OCI-LY7 (cell line): ENCODE data around the gene ART4. TPM values are rescaled to one million over a fixed set of nuclear protein-coding genes. Genes with fewer than 3 reads are reported as not detected.
A peak's percentile ranks its signal among the peaks of the same experiment; 100 is the strongest.

Source experiments
- Bru-seq: library from RNA; stranded (reverse); fragments of 400-500 nt; gene quantifications from one replicate; lab custom pipeline; 2021; lab: Mats Ljungman, UMichigan
- BruChase-seq, 2 experiments: library from RNA; stranded (reverse); fragments of 400-500 nt; gene quantifications; one replicate each; lab custom pipeline; 2021; lab: Mats Ljungman, UMichigan
- BruUV-seq: library from RNA; stranded (reverse); fragments of 400-500 nt; replicated peaks from 2 replicates; lab custom pipeline; 2021; lab: Mats Ljungman, UMichigan
- CTCF ChIA-PET: fragments of 300-600 bp; sonication (Branson Sonifier 250); formaldehyde crosslinking; loops from one replicate; lab custom pipeline; 2022; ENCODE audit warnings: antibody characterized with exemption; ENCODE audit not compliant: unreplicated experiment; lab: Charles Lee
- POLR2A ChIA-PET: fragments of 300-600 bp; sonication (Branson Sonifier 250); formaldehyde crosslinking; loops from one replicate; lab custom pipeline; 2022; ENCODE audit warnings: antibody characterized with exemption; lab: Charles Lee
- DNase-seq: peaks from one replicate; pipeline ENCODE4 v3.0.0-alpha.2; 2015; ENCODE audit warnings: low spot score
- H2AFZ ChIP-seq: fragments of 200-600 bp; sonication (generic), shearing (Covaris generic); 2 replicates; pipeline ENCODE4 v1.6.1; 2014; ENCODE audit warnings: mild to moderate bottlenecking, antibody characterized with exemption, low read length, moderate library complexity
- H3K27ac ChIP-seq: fragments of 200-600 bp; sonication (generic); 2 replicates; pipeline ENCODE4 v1.5.1; 2014; ENCODE audit warnings: mixed run types, low read depth, mild to moderate bottlenecking, moderate library complexity, low read length, inconsistent platforms; ENCODE audit not compliant: poor library complexity, severe bottlenecking
- H3K36me3 ChIP-seq: fragments of 200-600 bp; sonication (generic); 2 replicates; pipeline ENCODE4 v1.6.1; 2014; ENCODE audit warnings: mild to moderate bottlenecking, antibody characterized with exemption, low read length, moderate library complexity, mixed read lengths; ENCODE audit not compliant: insufficient read depth
- H3K4me1 ChIP-seq: fragments of 200-600 bp; sonication (generic); 2 replicates; pipeline ENCODE4 v1.5.1; 2014; ENCODE audit warnings: mild to moderate bottlenecking, low read length; ENCODE audit not compliant: insufficient read depth, poor library complexity, severe bottlenecking
- H3K4me2 ChIP-seq: fragments of 200-600 bp; sonication (generic); 2 replicates; pipeline ENCODE4 v1.6.1; 2014; ENCODE audit warnings: mild to moderate bottlenecking, low read length
- H3K4me3 ChIP-seq: fragments of 200-600 bp; sonication (generic); 2 replicates; pipeline ENCODE4 v1.5.1; 2014; ENCODE audit warnings: mild to moderate bottlenecking, low read depth, low read length; ENCODE audit not compliant: poor library complexity, severe bottlenecking
- H3K79me2 ChIP-seq: fragments of 200-600 bp; sonication (generic); 2 replicates; pipeline ENCODE4 v1.6.1; 2016; ENCODE audit warnings: low read depth, mild to moderate bottlenecking, low read length, moderate library complexity, mixed read lengths; ENCODE audit not compliant: insufficient read depth
- H3K9me2 ChIP-seq: fragments of 200-600 bp; sonication (generic); 2 replicates; pipeline ENCODE4 v1.6.1; 2016; ENCODE audit warnings: mild to moderate bottlenecking, low read length, mixed read lengths; ENCODE audit not compliant: insufficient read depth
- H3K9me3 ChIP-seq: fragments of 200-600 bp; sonication (generic); 2 replicates; pipeline ENCODE4 v1.6.1; 2014; ENCODE audit warnings: mild to moderate bottlenecking, mixed run types, low read length, mixed read lengths
- H4K20me1 ChIP-seq: fragments of 200-600 bp; sonication (generic); 2 replicates; pipeline ENCODE4 v1.6.1; 2014; ENCODE audit warnings: mild to moderate bottlenecking, antibody characterized with exemption, low read length, moderate library complexity, mixed read lengths; ENCODE audit not compliant: insufficient read depth
- EZH2phosphoT487 ChIP-seq: fragments of 200-600 bp; sonication (generic); IDR thresholded peaks from 2 replicates; pipeline ENCODE4 v1.6.1; 2018; ENCODE audit warnings: low read depth, borderline replicate concordance, mild to moderate bottlenecking, mixed run types, antibody characterized with exemption, low read length, moderate library complexity, mixed read lengths
- intact Hi-C: fragments of 100-400 bp; cut with micrococcal nuclease; formaldehyde crosslinking; loops from one replicate; pipeline ENCODE4 v1.10.0; 2022; ENCODE audit not compliant: unreplicated experiment
- long read RNA-seq: library from polyadenylated mRNA; stranded (forward); transcript quantifications from one replicate; pipeline ENCODE4 v2.0.0, GENCODE V29; 2022
- total RNA-seq, 2 experiments: library from RNA; depleted of rRNA in 1 of 2; stranded (reverse); fragments of >200 nt in 1 of 2; shearing (Covaris generic) in 1 of 2; gene quantifications; 2 replicates each; pipeline ENCODE4 v1.2.3, GENCODE V29; 2014 to 2022
- TF ChIP-seq, protein P1 (sequence below): fragments of 200-600 bp; sonication (generic); conservative IDR thresholded peaks from 2 replicates; pipeline ENCODE4 v1.5.1; 2014; ENCODE audit warnings: mild to moderate bottlenecking, antibody characterized with exemption, low read length, moderate library complexity, mixed read lengths

The ART4 gene, protein sequence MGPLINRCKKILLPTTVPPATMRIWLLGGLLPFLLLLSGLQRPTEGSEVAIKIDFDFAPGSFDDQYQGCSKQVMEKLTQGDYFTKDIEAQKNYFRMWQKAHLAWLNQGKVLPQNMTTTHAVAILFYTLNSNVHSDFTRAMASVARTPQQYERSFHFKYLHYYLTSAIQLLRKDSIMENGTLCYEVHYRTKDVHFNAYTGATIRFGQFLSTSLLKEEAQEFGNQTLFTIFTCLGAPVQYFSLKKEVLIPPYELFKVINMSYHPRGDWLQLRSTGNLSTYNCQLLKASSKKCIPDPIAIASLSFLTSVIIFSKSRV
- total RNA-seq (2014; rRNA removed; shearing (Covaris generic)) (not detected in 2 replicates), total RNA-seq (2022) (not detected in 2 replicates), Bru-seq, nascent RNA (not detected), BruChase-seq, experiment 1, labeled RNA remaining after a 6-hour chase (not detected), BruChase-seq, experiment 2, labeled RNA remaining after a 2-hour chase (not detected)
- long read RNA-seq, result 0 reads

GRCh38 chr12:14843425-14843887 is at the start of gene ART4:
Gene ART4 (minus strand): TSS chr12:14843526. CDS start chr12:14843113, 413 bp downstream.
- Histone ChIP-seq H3K36me3 (no peaks in the 10 kb centered on the region), H3K9me3 (no peaks in the 10 kb centered on the region), H3K4me3 (no peak within 1 kb of the TSS), H3K9me2 (no peaks in the 10 kb centered on the region), H4K20me1 (no peaks in the 10 kb centered on the region), H2AFZ (no peak within 1 kb of the TSS), H3K79me2 (no peaks in the 10 kb centered on the region), H3K4me2 (no peak within 1 kb of the TSS), H3K4me1 (peaks cover 5% of the 10 kb centered on the region), H3K27ac (no peak within 1 kb of the TSS)
- no peak for DNase-seq
- ChIA-PET CTCF (no interaction called here), POLR2A (no interaction called here)
- intact Hi-C loops, result loop anchor here (5.0 kb wide), 1 partner anchor 121 kb away; no protein-coding TSS in a partner anchor
- TF ChIP-seq, protein P1, sequence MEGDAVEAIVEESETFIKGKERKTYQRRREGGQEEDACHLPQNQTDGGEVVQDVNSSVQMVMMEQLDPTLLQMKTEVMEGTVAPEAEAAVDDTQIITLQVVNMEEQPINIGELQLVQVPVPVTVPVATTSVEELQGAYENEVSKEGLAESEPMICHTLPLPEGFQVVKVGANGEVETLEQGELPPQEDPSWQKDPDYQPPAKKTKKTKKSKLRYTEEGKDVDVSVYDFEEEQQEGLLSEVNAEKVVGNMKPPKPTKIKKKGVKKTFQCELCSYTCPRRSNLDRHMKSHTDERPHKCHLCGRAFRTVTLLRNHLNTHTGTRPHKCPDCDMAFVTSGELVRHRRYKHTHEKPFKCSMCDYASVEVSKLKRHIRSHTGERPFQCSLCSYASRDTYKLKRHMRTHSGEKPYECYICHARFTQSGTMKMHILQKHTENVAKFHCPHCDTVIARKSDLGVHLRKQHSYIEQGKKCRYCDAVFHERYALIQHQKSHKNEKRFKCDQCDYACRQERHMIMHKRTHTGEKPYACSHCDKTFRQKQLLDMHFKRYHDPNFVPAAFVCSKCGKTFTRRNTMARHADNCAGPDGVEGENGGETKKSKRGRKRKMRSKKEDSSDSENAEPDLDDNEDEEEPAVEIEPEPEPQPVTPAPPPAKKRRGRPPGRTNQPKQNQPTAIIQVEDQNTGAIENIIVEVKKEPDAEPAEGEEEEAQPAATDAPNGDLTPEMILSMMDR, result no peak
- TF ChIP-seq EZH2phosphoT487, result no peak
- no TSS peak for BruUV-seq

DNA sequence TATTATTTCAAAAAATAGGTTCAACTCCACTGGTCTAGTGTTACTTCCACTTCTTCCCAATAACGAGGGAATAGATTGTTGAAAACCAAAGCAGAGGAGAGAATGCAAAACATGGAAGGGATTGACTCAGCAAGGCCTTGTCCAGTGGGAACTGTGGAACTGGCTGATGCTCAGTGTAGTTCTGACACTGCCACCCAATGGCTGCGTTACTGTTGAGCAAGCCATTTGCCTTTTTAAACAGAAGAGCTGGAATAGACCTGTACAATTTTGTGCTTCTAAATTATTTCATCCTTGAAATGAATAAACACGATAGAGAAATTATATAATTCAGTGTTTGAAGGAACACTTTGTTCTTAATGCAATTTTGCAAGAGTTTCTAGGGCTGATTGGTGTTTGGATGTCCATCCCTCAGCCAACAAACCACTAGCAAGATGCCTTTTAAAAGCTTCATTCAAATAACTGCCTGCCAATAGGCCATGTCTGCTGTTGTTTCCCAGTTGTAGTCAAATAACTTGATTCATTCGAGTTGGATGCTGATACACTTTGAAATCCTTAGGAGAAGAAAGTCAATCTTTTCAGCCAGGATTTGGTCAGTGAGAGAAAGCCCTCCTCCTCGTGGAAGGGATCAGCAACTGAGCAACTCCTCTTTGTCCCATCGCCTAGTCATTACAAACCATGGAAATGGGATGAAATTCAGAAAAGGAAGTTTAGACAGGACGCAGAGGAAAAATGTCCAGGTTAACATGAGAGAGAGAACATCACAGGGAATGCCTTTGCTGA is 49.6 kb upstream of the ART4 start:
- POLR2A ChIA-PET, result interaction anchor here (1.1 to 1.7 kb wide), 3 partner anchors 10 to 41 kb away, joined by 3 to 4 read pairs (median 4); no protein-coding TSS in a partner anchor
- intact Hi-C loops, result loop anchor here (1.0 kb wide), 1 partner anchor 48 kb away; no protein-coding TSS in a partner anchor

More for the DNA sequence above, 49.6 kb upstream of the ART4 start:
- no TSS peak for BruUV-seq
- Histone ChIP-seq H3K79me2 (no peaks in the 10 kb centered on the region), H3K27ac (no peak overlapping the region), H3K4me3 (no peak overlapping the region), H2AFZ (no peak overlapping the region), H3K4me1 (no peaks in the 10 kb centered on the region), H3K9me2 (no peaks in the 10 kb centered on the region), H3K36me3 (no peaks in the 10 kb centered on the region), H4K20me1 (no peaks in the 10 kb centered on the region), H3K4me2 (no peak overlapping the region), H3K9me3 (no peaks in the 10 kb centered on the region)
- CTCF ChIA-PET, result no interaction called here
- peak; percentile 15 for DNase-seq
- no peak for TF ChIP-seq EZH2phosphoT487
- TF ChIP-seq, protein P1, result peak; percentile 62
